Activated T-helper 1 cell treated with anti-CD3 and anti-CD28 coated beads, Interleukin-2, amount 50 U/mL, for 16 hours (primary cell): Measurements from ENCODE around the gene UNC5C.

ENCODE experiments used
- DNase-seq, 2 donors: peaks; one replicate each; pipeline ENCODE4 v3.0.0-alpha.2; 2020; ENCODE audit warnings: low read depth in 1 of 2, low spot score in 1 of 2

The UNC5C gene

DNA sequence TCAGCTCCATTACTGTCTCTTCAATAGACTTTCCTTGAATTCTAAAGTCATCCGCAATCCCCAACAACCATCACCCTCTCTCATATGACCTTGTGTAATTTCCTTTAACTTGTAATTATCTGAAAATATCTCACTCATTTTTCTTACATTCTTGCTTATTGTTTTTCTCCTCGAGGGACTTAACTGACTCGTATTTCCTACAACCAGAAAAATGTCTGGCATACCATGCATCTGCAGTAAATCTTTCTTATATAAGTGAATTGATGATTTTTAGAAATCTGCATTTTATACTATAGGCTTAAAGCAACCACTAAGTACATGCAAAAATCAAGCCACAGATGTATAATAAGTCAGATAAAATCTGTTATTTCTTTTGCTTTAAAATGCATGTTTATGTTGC lies 276.7 kb downstream of the UNC5C start:
- DNase-seq: no peak

DNA sequence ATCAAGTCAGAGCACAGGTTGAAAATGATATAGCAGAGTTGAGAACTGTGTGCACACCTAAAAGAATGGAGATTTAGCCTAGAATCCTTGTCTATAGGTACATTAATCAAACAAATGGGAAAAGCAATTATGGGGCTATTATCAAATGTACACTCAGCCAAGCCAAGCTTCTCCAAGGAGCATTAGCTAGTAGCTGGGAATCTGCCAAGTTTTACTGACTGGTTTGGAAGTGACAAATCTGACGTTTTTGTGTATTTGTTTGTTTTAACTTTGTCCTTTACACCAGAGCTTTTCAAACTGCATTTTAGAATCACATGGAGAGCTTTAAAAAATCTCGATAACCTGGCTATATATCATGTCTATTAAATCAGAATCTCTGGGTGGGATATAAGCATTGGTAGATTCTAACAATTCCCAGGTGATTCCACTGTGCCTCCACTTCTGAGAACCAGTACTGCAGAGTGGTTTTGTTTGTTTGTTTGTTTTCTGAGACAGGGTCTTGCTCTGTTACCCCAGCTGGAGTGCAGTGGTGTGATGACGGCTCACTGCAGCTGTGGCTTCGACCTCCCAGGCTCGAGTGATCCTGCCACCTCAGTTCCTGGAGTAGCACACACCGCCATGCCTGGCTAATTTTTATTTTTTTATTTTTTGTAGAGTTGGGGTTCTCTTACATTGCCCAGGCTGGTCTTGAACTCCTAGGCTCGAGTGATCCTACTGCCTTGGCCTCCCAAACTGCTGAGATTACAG lies 279.8 kb downstream of the UNC5C start:
- no peak for DNase-seq

GRCh38 chr4:95267081-95267480 lies 281.7 kb downstream of the UNC5C start:
- DNase-seq: no peak

- DNase-seq: no peak
Observed at GRCh38 chr4:95265814-95266740, 282.7 kb downstream of the UNC5C start.

DNA sequence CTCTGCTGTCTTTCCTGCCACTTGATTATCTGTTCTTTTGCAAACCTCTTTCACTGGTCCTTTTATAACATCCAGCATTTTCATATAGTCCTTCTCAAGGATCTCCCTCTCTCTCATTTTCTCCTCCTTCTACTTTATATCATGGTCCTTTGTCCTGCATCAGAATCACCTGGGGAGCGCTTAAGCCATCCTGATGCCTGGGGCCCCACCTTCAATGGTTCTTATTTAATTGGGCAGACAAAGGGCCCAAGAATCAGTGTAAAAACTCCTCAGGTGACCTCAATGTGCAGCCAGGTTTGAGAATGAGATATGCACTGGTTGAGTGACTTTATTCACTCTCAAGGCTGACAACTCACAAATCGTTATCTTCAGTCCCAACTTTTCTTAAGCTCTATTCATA lies 283.9 kb downstream of the UNC5C start:
- DNase-seq: no peak

GRCh38 chr4:95263960-95264359 lies 284.8 kb downstream of the UNC5C start:
- DNase-seq: no peak

DNA sequence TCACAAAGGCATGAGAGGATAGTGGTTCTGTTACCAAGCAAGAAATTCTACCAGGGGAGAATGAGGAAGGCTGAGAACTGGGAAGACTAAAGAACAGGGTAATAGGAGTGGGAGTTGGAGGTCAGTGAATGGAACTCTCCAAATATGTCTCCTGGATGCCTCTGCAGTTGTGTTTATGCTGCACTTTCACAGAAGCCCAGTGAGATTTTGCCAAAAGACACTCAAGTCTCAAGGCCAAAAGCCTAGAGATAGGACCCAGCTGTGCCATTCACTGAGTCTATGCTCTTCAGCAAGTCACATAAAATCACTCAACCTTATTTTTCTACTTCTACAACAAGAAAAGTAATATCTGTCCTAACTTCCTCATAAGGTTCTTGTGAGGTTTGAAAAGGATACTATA lies 285.4 kb downstream of the UNC5C start:
- no peak for DNase-seq

DNA sequence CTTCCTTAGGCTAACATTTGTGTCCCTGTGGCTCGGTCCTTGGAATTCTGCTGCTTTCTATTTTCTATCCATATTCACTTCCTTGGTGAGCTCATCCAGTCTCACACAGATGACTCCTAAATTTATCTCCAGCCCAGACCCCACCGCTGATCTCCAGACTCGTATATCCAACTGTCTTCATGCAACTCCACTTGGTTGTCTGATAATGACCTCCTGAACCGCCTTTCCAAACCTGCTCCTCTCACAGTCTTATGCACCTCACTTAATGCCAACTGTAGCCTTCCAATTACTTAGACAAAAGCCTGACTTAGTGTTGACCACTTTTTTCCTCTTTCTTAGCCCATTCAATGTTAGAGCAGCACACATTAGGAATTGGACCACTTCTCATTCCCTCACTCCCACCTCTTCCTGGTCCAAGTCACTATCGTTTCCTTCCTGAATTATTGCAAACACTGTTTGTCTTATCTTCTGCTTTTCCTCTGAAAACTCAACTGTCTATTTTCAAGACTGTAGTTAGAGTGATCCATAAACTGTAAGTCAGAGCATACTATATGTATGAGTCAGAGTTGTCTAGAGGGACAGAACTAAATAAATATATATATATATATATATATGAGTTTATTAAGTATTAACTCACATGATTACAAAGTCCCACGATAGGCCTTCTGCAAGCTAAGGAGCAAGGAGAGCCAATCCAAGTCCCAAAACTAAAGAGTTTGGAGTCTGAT lies 292.5 kb downstream of the UNC5C start:
- DNase-seq: no peak

DNA sequence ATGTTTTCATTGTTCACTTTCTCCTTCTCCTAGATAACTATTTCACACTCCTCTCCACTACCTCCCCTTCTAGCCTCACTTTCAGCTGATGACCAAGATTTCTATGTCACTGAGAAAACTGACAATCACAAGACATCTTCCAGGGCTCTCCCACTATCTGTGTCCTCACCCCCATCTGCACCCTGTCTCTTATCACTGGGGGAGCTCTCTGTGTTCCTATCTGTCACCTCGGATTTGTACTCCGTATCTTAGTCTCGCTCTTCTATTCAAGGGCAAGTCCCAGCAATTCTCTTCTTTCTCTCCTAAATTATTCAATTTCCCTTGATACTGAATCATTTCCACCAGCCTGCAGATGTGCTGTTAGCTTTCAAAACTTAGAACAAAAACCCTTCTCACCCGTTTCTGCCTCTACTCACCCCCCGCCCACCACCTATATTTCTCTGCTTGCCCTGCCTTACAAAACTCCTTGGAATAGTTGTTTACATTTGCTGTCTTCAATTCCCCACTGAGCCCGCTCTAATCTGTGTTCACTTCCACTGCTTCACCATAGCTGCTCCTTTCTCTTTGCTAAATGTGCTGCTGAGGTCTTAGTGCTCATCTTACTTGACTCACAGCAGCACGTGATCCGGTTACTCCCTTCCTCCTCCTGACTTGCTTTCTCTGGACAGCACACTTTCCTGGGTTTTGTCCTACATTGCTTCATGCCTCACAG lies 293.2 kb downstream of the UNC5C start:
- DNase-seq: no peak

DNA sequence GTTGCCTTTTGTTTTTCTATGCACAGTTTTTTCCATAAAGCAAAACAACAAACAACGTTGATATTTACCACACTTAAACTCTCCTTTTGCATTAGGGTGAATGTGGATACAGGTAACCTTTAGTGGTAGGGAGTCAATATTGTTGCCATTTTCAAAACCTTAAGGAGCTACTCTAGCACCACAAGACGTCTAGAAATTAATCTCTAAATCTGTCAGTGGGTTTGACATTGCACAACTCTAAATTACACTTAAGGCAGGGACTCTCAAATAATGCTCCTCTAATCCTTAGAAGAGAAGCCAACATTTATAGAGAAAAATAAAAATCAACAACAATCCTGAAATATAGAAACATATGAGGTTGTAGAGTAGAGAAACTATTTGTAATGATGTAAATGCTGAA lies 297.2 kb downstream of the UNC5C start:
- DNase-seq: no peak

- DNase-seq: no peak
Observed at GRCh38 chr4:95250544-95251137, 298.1 kb downstream of the UNC5C start.

DNA sequence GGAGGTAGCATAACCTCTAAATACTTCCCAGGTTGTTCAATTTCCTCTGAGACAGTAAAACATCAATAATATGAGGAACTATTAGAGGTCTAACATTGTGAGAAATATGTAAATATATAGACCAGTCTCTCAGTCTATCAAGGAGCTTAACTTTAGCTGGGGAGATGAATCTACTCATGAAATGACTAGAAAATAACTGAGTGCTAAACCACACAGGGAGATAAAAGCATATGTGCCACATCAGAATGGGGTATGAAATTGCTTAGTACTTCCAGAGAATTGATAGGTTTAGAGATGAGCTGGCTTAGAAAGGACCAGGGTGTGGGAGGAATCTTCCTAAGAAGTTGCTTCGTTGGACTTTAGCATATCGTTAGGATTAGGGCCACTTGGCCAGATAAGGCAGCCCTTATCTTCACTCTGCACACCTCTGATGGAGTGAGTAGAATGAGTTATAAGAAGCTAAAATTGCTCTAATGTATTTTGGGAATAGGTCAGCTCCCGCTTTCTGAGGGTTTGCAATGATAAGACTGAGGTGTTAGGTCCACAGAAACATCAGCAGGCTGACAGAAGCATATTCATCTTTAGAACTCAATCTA lies 299.2 kb downstream of the UNC5C start:
- DNase-seq: no peak

DNA sequence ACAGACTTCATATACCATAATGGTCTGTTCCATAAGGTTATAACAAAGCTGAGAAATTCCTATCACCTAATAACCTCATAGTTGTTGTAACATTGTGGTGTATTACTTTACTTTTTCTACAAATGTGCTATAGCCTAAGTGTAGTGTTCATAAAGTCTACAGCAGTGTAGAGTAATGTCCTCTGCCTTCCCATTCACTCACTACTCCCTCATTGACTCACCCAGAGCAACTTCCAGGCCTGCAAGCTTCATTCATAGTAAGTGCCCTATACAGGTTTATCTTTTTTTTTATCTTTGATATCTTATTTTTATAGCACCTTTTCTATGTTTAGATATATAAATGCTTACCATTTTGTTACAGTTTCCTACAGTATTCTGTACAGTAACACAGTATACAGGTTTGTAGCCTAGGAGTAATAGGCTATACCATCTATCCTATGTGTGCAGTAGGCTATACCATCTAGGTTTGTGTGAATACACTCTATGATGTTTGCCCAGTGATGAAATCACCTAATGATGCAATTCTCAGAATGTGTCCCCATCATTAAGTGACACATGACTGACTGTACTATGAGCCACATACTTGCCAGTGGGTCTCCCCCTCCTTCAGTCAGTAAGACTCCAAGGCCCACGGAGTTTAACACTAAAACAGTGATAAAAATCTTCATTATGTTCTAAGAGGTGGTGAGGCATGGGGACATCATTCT lies 299.9 kb downstream of the UNC5C start:
- DNase-seq: no peak

- no peak for DNase-seq
Observed at GRCh38 chr4:95243892-95244291, 304.9 kb downstream of the UNC5C start.

DNA sequence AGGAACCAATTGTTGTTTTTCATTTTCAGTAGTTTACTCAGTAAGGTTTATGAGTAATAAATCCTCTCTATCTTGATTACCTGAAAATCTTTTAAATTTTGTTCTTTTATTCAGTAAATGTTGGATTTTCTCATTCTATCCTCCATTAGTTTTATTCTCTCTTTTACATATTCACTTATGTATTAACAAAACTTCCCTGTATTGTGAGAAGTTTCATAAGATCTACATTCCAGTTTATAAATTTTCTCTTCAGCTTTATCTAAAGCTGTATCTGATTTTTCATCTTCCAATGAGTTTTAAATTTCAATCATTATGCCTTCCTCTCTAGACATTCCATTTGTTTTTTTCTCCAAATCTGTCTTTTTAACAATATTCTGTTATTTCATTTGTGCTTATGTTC lies 310.2 kb downstream of the UNC5C start:
- no peak for DNase-seq

GRCh38 chr4:95232358-95233156 lies 316.2 kb downstream of the UNC5C start:
- DNase-seq: no peak

GRCh38 chr4:95231681-95232080 lies 317.1 kb downstream of the UNC5C start:
- no peak for DNase-seq

DNA sequence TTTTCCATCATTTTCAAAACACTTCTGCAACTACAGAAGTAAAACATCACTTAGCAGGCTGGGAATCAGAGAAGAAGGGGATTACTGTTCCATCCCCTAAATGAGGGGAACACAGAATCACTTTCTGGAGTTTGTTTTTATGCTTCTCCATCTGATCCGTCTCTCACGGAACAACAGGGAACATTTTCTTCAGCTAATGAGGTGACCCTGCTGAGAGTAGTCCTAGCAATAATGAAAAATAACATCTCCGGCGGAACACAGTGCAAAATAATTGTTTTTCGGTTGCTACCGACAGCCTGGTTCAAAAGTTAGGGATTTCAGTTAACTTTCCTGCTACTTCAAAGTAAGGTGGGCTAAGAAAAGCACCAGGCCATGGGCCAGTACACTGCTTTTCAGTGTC lies 322.9 kb downstream of the UNC5C start:
- no peak for DNase-seq

DNA sequence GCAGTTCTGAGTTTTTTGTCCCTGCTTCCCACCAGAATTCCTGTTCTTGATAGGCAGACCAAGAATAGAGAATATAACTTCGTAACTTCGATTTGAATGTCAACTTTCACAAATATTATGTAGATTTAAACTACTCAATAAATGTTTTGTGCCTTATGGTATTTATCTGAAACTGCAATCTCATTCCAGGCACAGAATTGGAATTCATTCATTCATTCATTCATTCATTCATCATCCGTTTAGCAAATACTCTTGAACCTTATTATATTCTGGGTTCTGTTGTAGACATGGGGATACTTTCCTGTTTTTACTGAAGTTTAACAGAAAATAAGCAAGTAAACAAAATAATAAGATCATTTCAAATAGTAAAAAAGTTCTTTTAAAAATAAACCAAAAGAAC lies 324.4 kb downstream of the UNC5C start:
- no peak for DNase-seq
